Activated T-cell treated with anti-CD3 and anti-CD28 coated beads, Interleukin-2, amount 50 U/mL, for 1 hour (primary cell): ENCODE data around the gene TSPEAR.

ENCODE experiments used
- DNase-seq: peaks from one replicate; pipeline ENCODE4 v3.0.0-alpha.2; 2020

The TSPEAR gene

GRCh38 chr21:44456214-44456914, 255.0 kb downstream of the TSPEAR start:
- peak; percentile 16 for DNase-seq

- DNase-seq, result no peak
Measured at GRCh38 chr21:44455524-44456213, 255.7 kb downstream of the TSPEAR start.

GRCh38 chr21:44454747-44455523, 256.4 kb downstream of the TSPEAR start, which contains the start of gene LRRC3:
Gene LRRC3, plus strand, starts transcription at chr21:44455510. Its CDS starts 1,135 bp downstream, at chr21:44456645.
- peak; percentile 76 for DNase-seq

- DNase-seq, result no peak
Measured at GRCh38 chr21:44454058-44454457, 257.3 kb downstream of the TSPEAR start.

- DNase-seq, result no peak
Measured at GRCh38 chr21:44453120-44453519, 258.3 kb downstream of the TSPEAR start.

- DNase-seq, result no peak
Measured at GRCh38 chr21:44450999-44451398, 260.4 kb downstream of the TSPEAR start.

- peak; percentile 8 for DNase-seq
Measured at GRCh38 chr21:44450402-44450801, 261.0 kb downstream of the TSPEAR start.

- peak; percentile 13 for DNase-seq
Measured at GRCh38 chr21:44449473-44450363, 261.7 kb downstream of the TSPEAR start.

- no peak for DNase-seq
Measured at GRCh38 chr21:44448651-44449131, 262.7 kb downstream of the TSPEAR start.
